ENCODE results near the gene RACGAP1.

RACGAP1 gene

GRCh38 chr12:50059440-50060119, 34.3 kb upstream of the RACGAP1 start:
- no peak for TF ChIP-seq ZNF274 (IDR thresholded peaks at IDR 0.05; ENCODE audit: low read depth, low read length)
- no peak overlapping the region for H3K4me3 ChIP-seq (ENCODE audit: low read length)

GRCh38 chr12:50058743-50059312, 33.5 kb upstream of the RACGAP1 start:
- no peak overlapping the region for H3K4me3 ChIP-seq (ENCODE audit: low read length)
- no peak for TF ChIP-seq ZNF274 (IDR thresholded peaks at IDR 0.05; ENCODE audit: low read depth, low read length)

GRCh38 chr12:50057896-50058670, 32.8 kb upstream of the RACGAP1 start:
- TF ChIP-seq ZNF274 (IDR thresholded peaks at IDR 0.05; ENCODE audit: low read depth, low read length): no peak
- peak overlapping the region; percentile 57; the same call in 1 of the 2 replicates for H3K4me3 ChIP-seq (ENCODE audit: low read length)

- no peak for TF ChIP-seq ZNF274 (IDR thresholded peaks at IDR 0.05; ENCODE audit: low read depth, low read length)
- peak within 1 kb of the TSS; percentile 57 for H3K4me3 ChIP-seq (ENCODE audit: low read length)
Measured at GRCh38 chr12:50057000-50057841, 31.9 kb upstream of the RACGAP1 start, which contains the start of gene ASIC1. Gene ASIC1, plus strand, starts transcription at chr12:50057596. Its CDS starts 1,171 bp downstream, at chr12:50058767.

GRCh38 chr12:50056639-50056976, 31.3 kb upstream of the RACGAP1 start:
- TF ChIP-seq ZNF274 (IDR thresholded peaks at IDR 0.05; ENCODE audit: low read depth, low read length): no peak
- no peak overlapping the region; the same call in 1 of the 2 replicates for H3K4me3 ChIP-seq (ENCODE audit: low read length)

- no peak overlapping the region for H3K4me3 ChIP-seq (ENCODE audit: low read length)
- no peak for TF ChIP-seq ZNF274 (IDR thresholded peaks at IDR 0.05; ENCODE audit: low read depth, low read length)
Measured at GRCh38 chr12:50055831-50056638, 30.7 kb upstream of the RACGAP1 start.

GRCh38 chr12:50053583-50053982, 28.3 kb upstream of the RACGAP1 start:
- no peak for TF ChIP-seq ZNF274 (IDR thresholded peaks at IDR 0.05; ENCODE audit: low read depth, low read length)
- H3K4me3 ChIP-seq (ENCODE audit: low read length): no peak overlapping the region

- H3K4me3 ChIP-seq (ENCODE audit: low read length): no peak overlapping the region
- TF ChIP-seq ZNF274 (IDR thresholded peaks at IDR 0.05; ENCODE audit: low read depth, low read length): no peak
Measured at GRCh38 chr12:50052964-50053363, 27.7 kb upstream of the RACGAP1 start.

- no peak for TF ChIP-seq ZNF274 (IDR thresholded peaks at IDR 0.05; ENCODE audit: low read depth, low read length)
- no peak overlapping the region for H3K4me3 ChIP-seq (ENCODE audit: low read length)
Measured at GRCh38 chr12:50052544-50052943, 27.2 kb upstream of the RACGAP1 start.

- no peak for TF ChIP-seq ZNF274 (IDR thresholded peaks at IDR 0.05; ENCODE audit: low read depth, low read length)
- no peak overlapping the region for H3K4me3 ChIP-seq (ENCODE audit: low read length)
Measured at GRCh38 chr12:50051101-50051806, 26.0 kb upstream of the RACGAP1 start.

- no peak overlapping the region for H3K4me3 ChIP-seq (ENCODE audit: low read length)
- no peak for TF ChIP-seq ZNF274 (IDR thresholded peaks at IDR 0.05; ENCODE audit: low read depth, low read length)
Measured at GRCh38 chr12:50050410-50051098, 25.3 kb upstream of the RACGAP1 start.

- TF ChIP-seq ZNF274 (IDR thresholded peaks at IDR 0.05; ENCODE audit: low read depth, low read length): no peak
- H3K4me3 ChIP-seq (ENCODE audit: low read length): no peak overlapping the region
Measured at GRCh38 chr12:50050119-50050385, 24.8 kb upstream of the RACGAP1 start.

All from GM08714 (cell line).